ENCODE measurements around the gene BBX.

DNA sequence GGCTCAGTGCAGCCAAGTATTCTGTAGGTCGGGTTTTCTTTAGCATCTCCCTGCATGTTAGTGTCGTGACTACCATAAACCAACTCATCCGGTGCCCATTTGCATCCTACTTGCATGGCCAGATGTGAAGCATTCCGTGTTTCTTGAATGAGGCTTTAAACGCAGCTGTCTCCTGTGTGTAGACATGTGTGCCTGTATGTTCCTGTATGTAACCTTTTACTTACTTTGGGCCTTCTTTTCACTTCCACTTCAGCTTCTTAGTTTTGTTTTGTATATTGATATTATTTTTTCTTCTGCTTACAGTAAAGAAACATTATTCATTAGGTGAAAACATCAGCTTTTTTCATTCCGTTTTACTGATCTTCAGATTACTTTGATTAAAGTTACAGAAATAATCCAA lies 267.9 kb downstream of the BBX start:
- TF ChIP-seq RAD21 (IDR thresholded peaks at IDR 0.05) (no peak), GABPA (IDR thresholded peaks at IDR 0.05 in 1 of 2, conservative IDR thresholded peaks at IDR 0.05 in 1 of 2) (no peak), TAF1 (conservative IDR thresholded peaks at IDR 0.05) (no peak), RXRA (IDR thresholded peaks at IDR 0.05) (no peak), YY1 (IDR thresholded peaks at IDR 0.05) (no peak), SP1 (IDR thresholded peaks at IDR 0.05) (no peak), JUND (IDR thresholded peaks at IDR 0.05) (no peak), HNF4G (IDR thresholded peaks at IDR 0.05) (no peak)
- TF ChIP-seq, protein P1, sequence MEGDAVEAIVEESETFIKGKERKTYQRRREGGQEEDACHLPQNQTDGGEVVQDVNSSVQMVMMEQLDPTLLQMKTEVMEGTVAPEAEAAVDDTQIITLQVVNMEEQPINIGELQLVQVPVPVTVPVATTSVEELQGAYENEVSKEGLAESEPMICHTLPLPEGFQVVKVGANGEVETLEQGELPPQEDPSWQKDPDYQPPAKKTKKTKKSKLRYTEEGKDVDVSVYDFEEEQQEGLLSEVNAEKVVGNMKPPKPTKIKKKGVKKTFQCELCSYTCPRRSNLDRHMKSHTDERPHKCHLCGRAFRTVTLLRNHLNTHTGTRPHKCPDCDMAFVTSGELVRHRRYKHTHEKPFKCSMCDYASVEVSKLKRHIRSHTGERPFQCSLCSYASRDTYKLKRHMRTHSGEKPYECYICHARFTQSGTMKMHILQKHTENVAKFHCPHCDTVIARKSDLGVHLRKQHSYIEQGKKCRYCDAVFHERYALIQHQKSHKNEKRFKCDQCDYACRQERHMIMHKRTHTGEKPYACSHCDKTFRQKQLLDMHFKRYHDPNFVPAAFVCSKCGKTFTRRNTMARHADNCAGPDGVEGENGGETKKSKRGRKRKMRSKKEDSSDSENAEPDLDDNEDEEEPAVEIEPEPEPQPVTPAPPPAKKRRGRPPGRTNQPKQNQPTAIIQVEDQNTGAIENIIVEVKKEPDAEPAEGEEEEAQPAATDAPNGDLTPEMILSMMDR (IDR thresholded peaks at IDR 0.05; ENCODE audit: low read depth, low read length, missing input control), result no peak
- TF ChIP-seq, protein P2, sequence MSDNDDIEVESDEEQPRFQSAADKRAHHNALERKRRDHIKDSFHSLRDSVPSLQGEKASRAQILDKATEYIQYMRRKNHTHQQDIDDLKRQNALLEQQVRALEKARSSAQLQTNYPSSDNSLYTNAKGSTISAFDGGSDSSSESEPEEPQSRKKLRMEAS (IDR thresholded peaks at IDR 0.05), result no peak
- TF ChIP-seq, protein P3, sequence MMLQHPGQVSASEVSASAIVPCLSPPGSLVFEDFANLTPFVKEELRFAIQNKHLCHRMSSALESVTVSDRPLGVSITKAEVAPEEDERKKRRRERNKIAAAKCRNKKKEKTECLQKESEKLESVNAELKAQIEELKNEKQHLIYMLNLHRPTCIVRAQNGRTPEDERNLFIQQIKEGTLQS (IDR thresholded peaks at IDR 0.05), result no peak
- TF ChIP-seq, protein P4, sequence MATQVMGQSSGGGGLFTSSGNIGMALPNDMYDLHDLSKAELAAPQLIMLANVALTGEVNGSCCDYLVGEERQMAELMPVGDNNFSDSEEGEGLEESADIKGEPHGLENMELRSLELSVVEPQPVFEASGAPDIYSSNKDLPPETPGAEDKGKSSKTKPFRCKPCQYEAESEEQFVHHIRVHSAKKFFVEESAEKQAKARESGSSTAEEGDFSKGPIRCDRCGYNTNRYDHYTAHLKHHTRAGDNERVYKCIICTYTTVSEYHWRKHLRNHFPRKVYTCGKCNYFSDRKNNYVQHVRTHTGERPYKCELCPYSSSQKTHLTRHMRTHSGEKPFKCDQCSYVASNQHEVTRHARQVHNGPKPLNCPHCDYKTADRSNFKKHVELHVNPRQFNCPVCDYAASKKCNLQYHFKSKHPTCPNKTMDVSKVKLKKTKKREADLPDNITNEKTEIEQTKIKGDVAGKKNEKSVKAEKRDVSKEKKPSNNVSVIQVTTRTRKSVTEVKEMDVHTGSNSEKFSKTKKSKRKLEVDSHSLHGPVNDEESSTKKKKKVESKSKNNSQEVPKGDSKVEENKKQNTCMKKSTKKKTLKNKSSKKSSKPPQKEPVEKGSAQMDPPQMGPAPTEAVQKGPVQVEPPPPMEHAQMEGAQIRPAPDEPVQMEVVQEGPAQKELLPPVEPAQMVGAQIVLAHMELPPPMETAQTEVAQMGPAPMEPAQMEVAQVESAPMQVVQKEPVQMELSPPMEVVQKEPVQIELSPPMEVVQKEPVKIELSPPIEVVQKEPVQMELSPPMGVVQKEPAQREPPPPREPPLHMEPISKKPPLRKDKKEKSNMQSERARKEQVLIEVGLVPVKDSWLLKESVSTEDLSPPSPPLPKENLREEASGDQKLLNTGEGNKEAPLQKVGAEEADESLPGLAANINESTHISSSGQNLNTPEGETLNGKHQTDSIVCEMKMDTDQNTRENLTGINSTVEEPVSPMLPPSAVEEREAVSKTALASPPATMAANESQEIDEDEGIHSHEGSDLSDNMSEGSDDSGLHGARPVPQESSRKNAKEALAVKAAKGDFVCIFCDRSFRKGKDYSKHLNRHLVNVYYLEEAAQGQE (IDR thresholded peaks at IDR 0.05), result no peak
